Measurements from ENCODE around the gene SPDYE4.

The SPDYE4 gene

DNA sequence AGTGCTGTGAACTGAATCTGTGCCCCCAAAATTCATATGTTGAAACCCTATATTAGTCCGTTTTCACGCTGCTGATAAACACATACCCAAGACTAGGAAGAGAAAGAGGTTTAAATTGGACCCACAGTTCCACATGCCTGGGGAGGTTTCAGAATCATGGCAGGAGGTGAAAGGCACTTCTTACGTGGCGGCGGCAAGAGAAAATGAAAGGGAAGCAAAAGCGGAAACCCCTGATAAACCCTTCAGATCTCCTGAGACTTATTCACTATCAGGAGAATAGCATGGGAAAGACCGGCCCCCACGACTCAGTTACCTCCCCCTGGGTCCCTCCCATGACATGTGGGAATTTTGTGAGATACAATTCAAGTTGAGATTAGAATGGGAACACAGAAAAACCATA is 3.7 kb upstream of the SPDYE4 start:
- TF ChIP-seq CTCF (IDR thresholded peaks at IDR 0.05; ENCODE audit: extremely low read depth, insufficient read depth, missing control alignments) = no peak
- DNase-seq (ENCODE audit: low spot score) = no peak
- in situ Hi-C loops (cut with MboI; ENCODE audit: low pct_unique_long_range_greater_than_20kb, low sequenced_read_pairs, unreplicated experiment) = loop anchor here (25.0 kb wide), 1 partner anchor 350 kb away; no protein-coding TSS in a partner anchor

GRCh38 chr17:8757189-8757588 is 1.2 kb downstream of the SPDYE4 start:
- DNase-seq (ENCODE audit: low spot score) = no peak
- TF ChIP-seq CTCF (IDR thresholded peaks at IDR 0.05; ENCODE audit: extremely low read depth, insufficient read depth, missing control alignments) = no peak
- in situ Hi-C loops (cut with MboI; ENCODE audit: low pct_unique_long_range_greater_than_20kb, low sequenced_read_pairs, unreplicated experiment) = loop anchor here (10.0 to 25.0 kb wide), 2 partner anchors 238 to 345 kb away; no protein-coding TSS in a partner anchor

GRCh38 chr17:8755590-8756255 is 2.6 kb downstream of the SPDYE4 start:
- in situ Hi-C loops (cut with MboI; ENCODE audit: low pct_unique_long_range_greater_than_20kb, low sequenced_read_pairs, unreplicated experiment) = loop anchor here (10.0 to 25.0 kb wide), 2 partner anchors 239 to 343 kb away; no protein-coding TSS in a partner anchor
- no peak for TF ChIP-seq CTCF (IDR thresholded peaks at IDR 0.05; ENCODE audit: extremely low read depth, insufficient read depth, missing control alignments)
- no peak for DNase-seq (ENCODE audit: low spot score)

DNA sequence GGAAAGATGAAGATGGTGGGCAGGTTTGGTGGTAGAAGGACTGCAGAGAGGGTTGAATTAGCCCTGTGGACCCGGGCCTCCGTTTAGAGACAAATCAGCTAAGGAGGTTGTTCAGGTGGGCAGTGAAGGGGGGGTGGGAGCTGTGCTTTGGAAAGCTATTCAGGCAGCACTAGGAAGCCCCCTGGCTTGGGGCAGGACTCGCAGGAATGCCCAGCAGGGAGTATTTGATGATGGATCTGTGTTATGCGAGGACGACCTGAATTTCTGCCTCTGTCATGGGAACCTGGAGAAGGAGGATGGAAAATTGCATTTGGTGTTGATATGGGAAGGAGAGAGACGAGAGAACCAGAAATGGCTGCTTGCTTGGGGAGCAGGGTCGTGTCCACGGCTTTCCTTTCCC is 3.5 kb downstream of the SPDYE4 start:
- in situ Hi-C loops (cut with MboI; ENCODE audit: low pct_unique_long_range_greater_than_20kb, low sequenced_read_pairs, unreplicated experiment) = loop anchor here (10.0 to 25.0 kb wide), 2 partner anchors 240 to 343 kb away; no protein-coding TSS in a partner anchor
- TF ChIP-seq CTCF (IDR thresholded peaks at IDR 0.05; ENCODE audit: extremely low read depth, insufficient read depth, missing control alignments) = no peak
- no peak for DNase-seq (ENCODE audit: low spot score)

DNA sequence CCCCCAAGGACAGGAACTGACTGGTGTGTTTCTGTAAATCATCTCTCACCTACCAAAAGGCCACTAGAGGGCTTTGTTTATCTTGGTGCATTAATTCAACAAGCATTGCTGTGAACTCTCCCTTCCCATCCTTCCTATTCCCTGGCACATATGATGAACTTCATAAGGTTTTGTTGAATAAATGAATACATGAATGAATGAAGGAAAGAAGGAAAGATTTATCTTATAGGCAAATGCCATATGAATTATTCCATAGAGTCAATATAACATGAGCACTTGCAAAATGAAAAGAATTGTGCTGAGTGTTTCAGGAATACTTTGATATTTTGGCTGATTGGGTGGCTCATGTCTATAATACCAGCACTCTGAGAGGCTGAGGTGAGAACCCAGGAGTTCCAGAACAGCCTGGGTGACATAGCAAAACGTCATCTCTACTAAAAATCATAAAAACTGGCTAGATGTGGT is 4.3 kb downstream of the SPDYE4 start:
- in situ Hi-C loops (cut with MboI; ENCODE audit: low pct_unique_long_range_greater_than_20kb, low sequenced_read_pairs, unreplicated experiment) = loop anchor here (10.0 to 25.0 kb wide), 2 partner anchors 241 to 342 kb away; no protein-coding TSS in a partner anchor
- DNase-seq (ENCODE audit: low spot score) = peak; percentile 67
- peak; percentile 64 for TF ChIP-seq CTCF (IDR thresholded peaks at IDR 0.05; ENCODE audit: extremely low read depth, insufficient read depth, missing control alignments)

DNA sequence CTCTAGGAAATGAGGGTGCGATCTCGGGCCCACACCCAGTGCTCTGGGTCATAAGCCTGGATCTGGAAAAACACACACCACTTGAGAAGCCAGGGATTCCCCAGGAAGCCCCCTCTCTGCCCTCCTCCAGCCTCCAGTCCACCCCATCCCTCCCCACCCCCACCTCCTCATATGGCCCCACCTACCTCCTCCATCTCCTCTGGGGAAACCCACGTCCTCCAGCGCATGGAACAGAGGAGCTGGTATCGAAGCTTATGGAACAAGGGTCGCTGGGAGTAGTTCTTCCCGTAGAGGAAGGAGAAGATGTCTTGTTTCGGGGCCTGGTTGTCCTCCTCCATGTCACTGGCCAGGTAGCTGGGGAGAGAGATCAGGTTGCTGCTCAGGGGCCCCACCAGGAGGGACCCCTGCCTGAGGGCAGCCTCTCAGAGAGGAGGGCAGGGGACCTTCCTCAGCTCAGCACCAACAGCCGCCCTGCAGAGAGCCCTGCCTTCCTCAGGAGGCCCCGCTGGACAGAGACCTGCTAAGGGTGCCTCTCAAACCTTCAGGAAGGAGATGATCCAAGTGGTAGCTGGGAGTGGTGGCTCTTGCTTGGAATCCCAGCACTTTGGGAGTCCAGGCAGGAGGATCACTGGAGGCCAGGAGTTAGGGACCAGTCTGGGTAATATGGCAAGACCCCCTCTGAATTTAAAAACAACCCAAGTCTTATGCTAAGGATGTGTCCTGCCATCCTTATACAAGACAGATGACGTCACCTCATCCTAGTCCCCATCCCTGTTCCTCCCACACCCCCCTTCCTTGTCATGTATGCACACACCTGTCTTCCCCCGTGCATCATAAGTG is 5.0 kb downstream of the SPDYE4 start:
- in situ Hi-C loops (cut with MboI; ENCODE audit: low pct_unique_long_range_greater_than_20kb, low sequenced_read_pairs, unreplicated experiment) = loop anchor here (10.0 to 25.0 kb wide), 2 partner anchors 241 to 341 kb away; no protein-coding TSS in a partner anchor
- DNase-seq (ENCODE audit: low spot score) = no peak
- no peak for TF ChIP-seq CTCF (IDR thresholded peaks at IDR 0.05; ENCODE audit: extremely low read depth, insufficient read depth, missing control alignments)
